NT2/D1 (cell line): ENCODE measurements around the gene TNFRSF11A.

Source experiments
- YY1 ChIP-seq: IDR thresholded peaks from 2 replicates; pipeline ENCODE4 v1.6.1; 2011; ENCODE audit not compliant: insufficient read length, insufficient read depth
- ZNF274 ChIP-seq: IDR thresholded peaks from 2 replicates; pipeline ENCODE4 v1.6.1; 2011; ENCODE audit warnings: mild to moderate bottlenecking, low read depth, low read length

- TF ChIP-seq YY1 (no peak), ZNF274 (no peak)
Measured at GRCh38 chr18:62368100-62368499, 43.0 kb downstream of the TNFRSF11A start.
